Measurements from ENCODE around the gene CASTOR2.
"Not testable (repeated sequence)": the region's sequence is repeated elsewhere in the genome, so short reads cannot be mapped to it uniquely, and the experiment has no call there.

DNA sequence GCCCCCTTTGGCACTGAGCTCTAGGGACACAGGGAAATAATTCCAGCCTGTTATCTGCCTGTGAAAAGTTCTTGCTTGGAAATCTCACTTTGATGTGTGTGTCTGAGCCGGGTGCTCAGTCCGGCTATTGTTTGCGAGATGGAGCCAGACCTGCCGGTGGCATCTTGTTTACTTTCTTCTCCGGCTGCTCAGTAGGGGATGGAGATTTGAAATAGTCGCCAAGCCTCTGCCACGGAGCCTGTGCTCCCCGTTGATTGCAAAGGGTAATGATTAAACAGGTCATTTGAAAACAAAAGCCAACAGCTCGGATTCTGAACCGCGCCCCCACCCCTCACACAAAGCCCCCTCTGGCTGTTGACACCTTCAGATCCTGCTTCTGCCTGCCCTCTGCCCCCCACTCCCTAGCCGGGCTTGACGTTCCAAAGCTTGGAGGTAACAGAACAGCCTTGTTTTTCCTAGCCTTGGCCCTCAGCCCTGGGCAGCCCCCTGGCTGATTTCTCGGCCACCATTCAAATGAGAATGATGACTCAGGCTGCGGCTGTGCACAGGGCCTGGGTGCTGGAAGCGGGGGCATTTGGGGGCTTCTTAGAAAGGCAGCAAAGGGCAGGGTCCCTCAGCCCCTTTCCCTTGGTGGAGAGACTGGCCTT lies 1.8 kb downstream of the CASTOR2 start:
- TF ChIP-seq, protein P1, sequence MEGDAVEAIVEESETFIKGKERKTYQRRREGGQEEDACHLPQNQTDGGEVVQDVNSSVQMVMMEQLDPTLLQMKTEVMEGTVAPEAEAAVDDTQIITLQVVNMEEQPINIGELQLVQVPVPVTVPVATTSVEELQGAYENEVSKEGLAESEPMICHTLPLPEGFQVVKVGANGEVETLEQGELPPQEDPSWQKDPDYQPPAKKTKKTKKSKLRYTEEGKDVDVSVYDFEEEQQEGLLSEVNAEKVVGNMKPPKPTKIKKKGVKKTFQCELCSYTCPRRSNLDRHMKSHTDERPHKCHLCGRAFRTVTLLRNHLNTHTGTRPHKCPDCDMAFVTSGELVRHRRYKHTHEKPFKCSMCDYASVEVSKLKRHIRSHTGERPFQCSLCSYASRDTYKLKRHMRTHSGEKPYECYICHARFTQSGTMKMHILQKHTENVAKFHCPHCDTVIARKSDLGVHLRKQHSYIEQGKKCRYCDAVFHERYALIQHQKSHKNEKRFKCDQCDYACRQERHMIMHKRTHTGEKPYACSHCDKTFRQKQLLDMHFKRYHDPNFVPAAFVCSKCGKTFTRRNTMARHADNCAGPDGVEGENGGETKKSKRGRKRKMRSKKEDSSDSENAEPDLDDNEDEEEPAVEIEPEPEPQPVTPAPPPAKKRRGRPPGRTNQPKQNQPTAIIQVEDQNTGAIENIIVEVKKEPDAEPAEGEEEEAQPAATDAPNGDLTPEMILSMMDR (IDR thresholded peaks at IDR 0.05): not testable (repeated sequence)
- TF ChIP-seq POLR2AphosphoS5 (IDR thresholded peaks at IDR 0.05; ENCODE audit: low read depth, low read length): not testable (repeated sequence)
- TF ChIP-seq, protein P2, sequence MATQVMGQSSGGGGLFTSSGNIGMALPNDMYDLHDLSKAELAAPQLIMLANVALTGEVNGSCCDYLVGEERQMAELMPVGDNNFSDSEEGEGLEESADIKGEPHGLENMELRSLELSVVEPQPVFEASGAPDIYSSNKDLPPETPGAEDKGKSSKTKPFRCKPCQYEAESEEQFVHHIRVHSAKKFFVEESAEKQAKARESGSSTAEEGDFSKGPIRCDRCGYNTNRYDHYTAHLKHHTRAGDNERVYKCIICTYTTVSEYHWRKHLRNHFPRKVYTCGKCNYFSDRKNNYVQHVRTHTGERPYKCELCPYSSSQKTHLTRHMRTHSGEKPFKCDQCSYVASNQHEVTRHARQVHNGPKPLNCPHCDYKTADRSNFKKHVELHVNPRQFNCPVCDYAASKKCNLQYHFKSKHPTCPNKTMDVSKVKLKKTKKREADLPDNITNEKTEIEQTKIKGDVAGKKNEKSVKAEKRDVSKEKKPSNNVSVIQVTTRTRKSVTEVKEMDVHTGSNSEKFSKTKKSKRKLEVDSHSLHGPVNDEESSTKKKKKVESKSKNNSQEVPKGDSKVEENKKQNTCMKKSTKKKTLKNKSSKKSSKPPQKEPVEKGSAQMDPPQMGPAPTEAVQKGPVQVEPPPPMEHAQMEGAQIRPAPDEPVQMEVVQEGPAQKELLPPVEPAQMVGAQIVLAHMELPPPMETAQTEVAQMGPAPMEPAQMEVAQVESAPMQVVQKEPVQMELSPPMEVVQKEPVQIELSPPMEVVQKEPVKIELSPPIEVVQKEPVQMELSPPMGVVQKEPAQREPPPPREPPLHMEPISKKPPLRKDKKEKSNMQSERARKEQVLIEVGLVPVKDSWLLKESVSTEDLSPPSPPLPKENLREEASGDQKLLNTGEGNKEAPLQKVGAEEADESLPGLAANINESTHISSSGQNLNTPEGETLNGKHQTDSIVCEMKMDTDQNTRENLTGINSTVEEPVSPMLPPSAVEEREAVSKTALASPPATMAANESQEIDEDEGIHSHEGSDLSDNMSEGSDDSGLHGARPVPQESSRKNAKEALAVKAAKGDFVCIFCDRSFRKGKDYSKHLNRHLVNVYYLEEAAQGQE (IDR thresholded peaks at IDR 0.05; ENCODE audit: insufficient read depth in 1 of 2, low read depth in 2 of 2, low read length in 1 of 2): not testable (repeated sequence)

Measured in Panc1 (cell line).